ENCODE data around the gene LCN6.

DNA sequence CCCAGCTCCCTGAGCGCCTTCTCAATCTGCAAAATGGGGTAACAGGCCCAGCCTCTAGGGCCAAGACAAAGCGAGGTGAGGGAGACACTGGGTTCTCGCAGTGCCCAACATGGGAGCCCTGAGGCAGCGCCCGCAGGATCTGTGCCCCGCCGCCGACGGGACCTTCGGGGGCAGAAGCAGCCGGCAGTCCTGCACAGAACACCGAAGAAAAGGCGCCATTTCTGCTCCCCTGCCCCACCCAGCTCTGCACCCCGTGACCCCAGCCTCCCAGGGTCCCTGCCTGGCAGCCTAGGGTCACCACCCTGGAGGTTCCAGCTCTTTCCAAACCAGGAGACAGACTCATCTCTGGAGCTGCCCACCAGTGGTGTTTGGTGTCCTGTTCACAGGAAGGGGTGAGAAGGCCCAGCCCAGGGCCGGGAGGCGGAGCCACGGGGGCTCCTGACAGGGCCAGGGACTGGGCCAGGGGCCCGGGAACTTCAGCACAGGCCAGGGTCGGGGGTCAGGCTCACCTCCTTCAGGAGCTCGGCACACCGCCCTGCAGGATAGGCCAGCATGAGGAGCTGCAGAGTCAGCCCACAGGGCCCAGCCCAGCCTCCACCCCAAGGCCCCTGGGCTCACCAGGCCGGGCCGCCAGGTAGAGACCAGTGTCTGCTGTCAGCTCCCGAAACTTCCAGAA is 6.4 kb upstream of the LCN6 start:
- TF ChIP-seq, protein P1, sequence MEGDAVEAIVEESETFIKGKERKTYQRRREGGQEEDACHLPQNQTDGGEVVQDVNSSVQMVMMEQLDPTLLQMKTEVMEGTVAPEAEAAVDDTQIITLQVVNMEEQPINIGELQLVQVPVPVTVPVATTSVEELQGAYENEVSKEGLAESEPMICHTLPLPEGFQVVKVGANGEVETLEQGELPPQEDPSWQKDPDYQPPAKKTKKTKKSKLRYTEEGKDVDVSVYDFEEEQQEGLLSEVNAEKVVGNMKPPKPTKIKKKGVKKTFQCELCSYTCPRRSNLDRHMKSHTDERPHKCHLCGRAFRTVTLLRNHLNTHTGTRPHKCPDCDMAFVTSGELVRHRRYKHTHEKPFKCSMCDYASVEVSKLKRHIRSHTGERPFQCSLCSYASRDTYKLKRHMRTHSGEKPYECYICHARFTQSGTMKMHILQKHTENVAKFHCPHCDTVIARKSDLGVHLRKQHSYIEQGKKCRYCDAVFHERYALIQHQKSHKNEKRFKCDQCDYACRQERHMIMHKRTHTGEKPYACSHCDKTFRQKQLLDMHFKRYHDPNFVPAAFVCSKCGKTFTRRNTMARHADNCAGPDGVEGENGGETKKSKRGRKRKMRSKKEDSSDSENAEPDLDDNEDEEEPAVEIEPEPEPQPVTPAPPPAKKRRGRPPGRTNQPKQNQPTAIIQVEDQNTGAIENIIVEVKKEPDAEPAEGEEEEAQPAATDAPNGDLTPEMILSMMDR (IDR thresholded peaks at IDR 0.05; ENCODE audit: low read depth, low read length, poor library complexity, severe bottlenecking): no peak
- TF ChIP-seq EZH2phosphoT487 (IDR thresholded peaks at IDR 0.05; ENCODE audit: borderline replicate concordance, low read length): no peak
